ENCODE data around the gene ZNF423. TPM values are rescaled to one million over a fixed set of nuclear protein-coding genes. Genes with fewer than 3 reads are reported as not detected.

Gene ZNF423
- total RNA-seq, 1 experiment from 2014 or later, result not detected

DNA sequence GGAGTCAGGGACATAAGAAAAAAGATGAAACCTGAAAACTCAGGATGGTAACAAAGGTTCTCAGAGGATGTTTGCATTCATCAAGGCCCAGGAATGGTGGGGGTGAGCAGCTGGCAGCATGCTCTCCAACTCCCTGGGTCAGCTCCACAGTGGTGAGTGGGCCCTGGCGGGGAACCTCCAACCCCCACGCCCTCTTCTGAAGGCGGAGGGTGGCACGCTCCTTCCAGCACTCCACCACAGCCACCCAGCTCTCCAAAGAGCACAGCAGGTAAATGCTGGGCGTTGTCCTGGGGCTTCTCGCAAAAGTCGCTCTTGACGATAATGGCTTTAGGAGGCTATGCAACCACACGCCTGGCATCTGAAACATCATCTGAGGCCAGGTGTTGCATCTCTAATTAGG lies 308.5 kb downstream of the ZNF423 start:
- H3K4me3 Mint-ChIP-seq (ENCODE audit: low read depth, unreplicated experiment), result no peak overlapping the region
- CTCF ChIA-PET, result interaction anchor here (0.6 kb wide), 1 partner anchor 499 kb away, joined by 4 read pairs; no protein-coding TSS in a partner anchor
- no peaks in the 10 kb centered on the region for H3K9me3 Mint-ChIP-seq (ENCODE audit: low read depth, unreplicated experiment)

DNA sequence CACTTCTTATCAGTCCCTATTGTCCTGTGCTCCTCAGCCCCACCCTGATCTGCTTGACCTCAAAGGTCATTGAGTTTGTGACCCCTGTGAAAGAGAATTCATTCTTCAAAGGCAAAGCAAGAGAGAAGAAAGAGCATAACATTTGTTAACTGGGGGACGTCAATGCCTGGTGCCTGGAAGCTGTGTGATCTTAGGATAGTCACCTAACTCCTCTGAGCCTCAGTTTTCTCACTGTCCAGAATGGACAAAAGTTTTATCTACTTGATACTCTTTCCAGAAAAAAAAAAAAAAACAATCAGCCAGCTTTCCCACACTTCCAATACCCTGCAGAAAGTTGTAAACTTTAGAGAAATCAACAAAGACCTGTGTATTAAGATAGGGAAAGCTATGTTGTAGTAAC lies 309.2 kb downstream of the ZNF423 start:
- no peaks in the 10 kb centered on the region for H3K36me3 Mint-ChIP-seq (ENCODE audit: insufficient read depth, unreplicated experiment)
- no peaks in the 10 kb centered on the region for H3K4me1 Mint-ChIP-seq (ENCODE audit: low read depth, unreplicated experiment)
- no peak for TF ChIP-seq CTCF (IDR thresholded peaks at IDR 0.05; ENCODE audit: unreplicated experiment)
- H3K9me3 Mint-ChIP-seq (ENCODE audit: low read depth, unreplicated experiment), result no peaks in the 10 kb centered on the region
- H3K27me3 Mint-ChIP-seq (ENCODE audit: unreplicated experiment), result peaks cover 98% of the 10 kb centered on the region
- no peak overlapping the region for H3K4me3 Mint-ChIP-seq (ENCODE audit: low read depth, unreplicated experiment)
- BruUV-seq (replicated peaks), result no TSS peak
- intact Hi-C loops (cut with micrococcal nuclease; ENCODE audit: unreplicated experiment), result no loop called here
- DNase-seq, result no peak
- no peak overlapping the region for H3K27ac Mint-ChIP-seq (ENCODE audit: unreplicated experiment)
- CTCF ChIA-PET, result no interaction called here

More for the DNA sequence above, 308.5 kb downstream of the ZNF423 start:
- Mint-ChIP-seq H3K27me3 (ENCODE audit: unreplicated experiment) (peaks cover 94% of the 10 kb centered on the region), H3K36me3 (ENCODE audit: insufficient read depth, unreplicated experiment) (no peaks in the 10 kb centered on the region), H3K27ac (ENCODE audit: unreplicated experiment) (no peak overlapping the region), H3K4me1 (ENCODE audit: low read depth, unreplicated experiment) (no peaks in the 10 kb centered on the region)
- intact Hi-C loops (cut with micrococcal nuclease; ENCODE audit: unreplicated experiment), result no loop called here
- no peak for TF ChIP-seq CTCF (IDR thresholded peaks at IDR 0.05; ENCODE audit: unreplicated experiment)
- no peak for DNase-seq
- BruUV-seq (replicated peaks), result no TSS peak

GRCh38 chr16:49545741-49546448 lies 310.0 kb downstream of the ZNF423 start:
- intact Hi-C loops (cut with micrococcal nuclease; ENCODE audit: unreplicated experiment), result no loop called here
- H3K4me1 Mint-ChIP-seq (ENCODE audit: low read depth, unreplicated experiment), result no peaks in the 10 kb centered on the region
- CTCF ChIA-PET, result no interaction called here
- H3K36me3 Mint-ChIP-seq (ENCODE audit: insufficient read depth, unreplicated experiment), result no peaks in the 10 kb centered on the region
- no peak for DNase-seq
- no TSS peak for BruUV-seq (replicated peaks)
- H3K9me3 Mint-ChIP-seq (ENCODE audit: low read depth, unreplicated experiment), result no peaks in the 10 kb centered on the region
- peaks cover 98% of the 10 kb centered on the region for H3K27me3 Mint-ChIP-seq (ENCODE audit: unreplicated experiment)
- TF ChIP-seq CTCF (IDR thresholded peaks at IDR 0.05; ENCODE audit: unreplicated experiment), result no peak
- no peak overlapping the region for H3K27ac Mint-ChIP-seq (ENCODE audit: unreplicated experiment)
- no peak overlapping the region for H3K4me3 Mint-ChIP-seq (ENCODE audit: low read depth, unreplicated experiment)

GRCh38 chr16:49545243-49545642 lies 310.7 kb downstream of the ZNF423 start:
- no peaks in the 10 kb centered on the region for H3K36me3 Mint-ChIP-seq (ENCODE audit: insufficient read depth, unreplicated experiment)
- H3K27ac Mint-ChIP-seq (ENCODE audit: unreplicated experiment), result no peak overlapping the region
- H3K27me3 Mint-ChIP-seq (ENCODE audit: unreplicated experiment), result peaks cover 98% of the 10 kb centered on the region
- no peak overlapping the region for H3K4me3 Mint-ChIP-seq (ENCODE audit: low read depth, unreplicated experiment)
- H3K9me3 Mint-ChIP-seq (ENCODE audit: low read depth, unreplicated experiment), result no peaks in the 10 kb centered on the region
- TF ChIP-seq CTCF (IDR thresholded peaks at IDR 0.05; ENCODE audit: unreplicated experiment), result no peak
- intact Hi-C loops (cut with micrococcal nuclease; ENCODE audit: unreplicated experiment), result no loop called here
- H3K4me1 Mint-ChIP-seq (ENCODE audit: low read depth, unreplicated experiment), result no peaks in the 10 kb centered on the region
- DNase-seq, result no peak
- no TSS peak for BruUV-seq (replicated peaks)
- CTCF ChIA-PET, result no interaction called here

All from Calu3 (cell line).